H1 (cell line): ENCODE results near the gene SBF2. TPM values are rescaled to one million over a fixed set of nuclear protein-coding genes. Genes with fewer than 3 reads are reported as not detected.

ENCODE experiments used
- BACH1 ChIP-seq: IDR thresholded peaks from 2 replicates; pipeline ENCODE4 v1.6.1; 2012; ENCODE audit warnings: low read length, improper control_type of control experiment
- polyA plus RNA-seq, 7 experiments: library from polyadenylated mRNA; depleted of rRNA in 3 of 7; stranded (reverse) in 5 of 7; unstranded in 2 of 7; fragments of >200 nt in 5 of 7; fragments of 200-250 nt in 2 of 7; gene quantifications; 1 replicate in 5 of 7; 2 replicates in 1 of 7; 4 replicates in 1 of 7; pipeline versions ENCODE4 v1.2.1 to v1.2.3, GENCODE V29; 2011 to 2013; ENCODE audit warnings: missing spikeins in 2 of 7, mixed read lengths in 2 of 7
- total RNA-seq: library from RNA; stranded (reverse); fragmentation: NEBNext Ultra II Directional; extraction: Animal tissue kit (Norgen Biotek cat#: 25700); gene quantifications from 2 replicates; pipeline ENCODE4 v1.2.1, GENCODE V29; 2021

The SBF2 gene
- total and polyA plus RNA-seq, 2 of the 8 experiments (the other 6 are each of a cell fraction or from before 2014, with no cell fraction given), result 36.7 to 50.5 TPM

DNA sequence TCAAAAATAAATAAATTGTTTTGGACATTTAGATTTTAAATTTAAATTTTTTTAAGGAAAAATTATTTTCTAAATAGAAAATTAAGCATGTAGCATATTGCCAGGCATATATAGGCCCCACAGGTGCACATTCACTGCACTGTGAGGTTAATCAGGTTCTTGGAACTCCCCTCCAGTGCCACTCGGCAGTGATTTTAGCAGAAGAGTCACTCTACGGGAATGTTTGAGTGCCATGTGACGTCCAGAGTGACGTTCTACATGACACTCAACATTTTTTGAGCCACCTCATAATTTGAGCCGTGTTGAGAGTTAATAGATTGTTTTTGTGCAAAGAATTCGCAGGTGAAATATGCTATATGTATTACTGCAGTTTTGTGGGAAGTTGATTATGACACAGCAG, 552.8 kb downstream of the SBF2 start (continued):
- TF ChIP-seq BACH1, result no peak
